Liver (tissue), 3 donors: Measurements from ENCODE around the gene SLC9A3.

Experiments used
- CTCF ChIP-seq: fragments of 150-350 bp; IDR thresholded peaks from 2 replicates; pipeline ENCODE4 v1.5.1; 2017; ENCODE audit warnings: improper control_type of control experiment, low read depth, low read length; ENCODE audit not compliant: missing input control
- FOXA1 ChIP-seq: IDR thresholded peaks from 2 replicates; pipeline ENCODE4 v1.6.1; 2016; ENCODE audit warnings: antibody characterized with exemption
- GABPA ChIP-seq, 2 donors: IDR thresholded peaks in 1 of 2; conservative IDR thresholded peaks in 1 of 2; 2 replicates each; pipeline ENCODE4 v1.6.1; 2016; ENCODE audit warnings: antibody characterized with exemption in 2 of 2, mild to moderate bottlenecking in 1 of 2, moderate library complexity in 1 of 2
- JUND ChIP-seq, 2 donors: IDR thresholded peaks; 2 replicates each; pipeline ENCODE4 v1.6.1; 2016; ENCODE audit warnings: antibody characterized with exemption in 2 of 2
- MAX ChIP-seq: IDR thresholded peaks from 2 replicates; pipeline ENCODE4 v1.6.1; 2016; ENCODE audit warnings: antibody characterized with exemption
- RAD21 ChIP-seq, 2 donors: IDR thresholded peaks; 2 replicates each; pipeline ENCODE4 v1.6.1; 2016; ENCODE audit warnings: antibody characterized with exemption in 2 of 2, mild to moderate bottlenecking in 2 of 2
- REST ChIP-seq: IDR thresholded peaks from 2 replicates; pipeline ENCODE4 v1.6.1; 2016; ENCODE audit warnings: antibody characterized with exemption, mild to moderate bottlenecking
- SP1 ChIP-seq: IDR thresholded peaks from 2 replicates; pipeline ENCODE4 v1.6.1; 2018; ENCODE audit warnings: antibody characterized with exemption, mild to moderate bottlenecking
- TAF1 ChIP-seq: conservative IDR thresholded peaks from 2 replicates; pipeline ENCODE4 v1.6.1; 2016; ENCODE audit warnings: antibody characterized with exemption, mild to moderate bottlenecking
- ZBTB33 ChIP-seq: IDR thresholded peaks from 2 replicates; pipeline ENCODE4 v1.6.1; 2016; ENCODE audit warnings: antibody characterized with exemption
- TF ChIP-seq, protein P1 (sequence below): IDR thresholded peaks from 2 replicates; pipeline ENCODE4 v1.6.1; 2016; ENCODE audit warnings: antibody characterized with exemption
- donor health status: healthy.
- donor health status: healthy.

- no peak for TF ChIP-seq REST
- TF ChIP-seq ZBTB33 = no peak
- no peak for TF ChIP-seq CTCF
- TF ChIP-seq MAX = no peak
- TF ChIP-seq TAF1 = no peak
- TF ChIP-seq, protein P1, sequence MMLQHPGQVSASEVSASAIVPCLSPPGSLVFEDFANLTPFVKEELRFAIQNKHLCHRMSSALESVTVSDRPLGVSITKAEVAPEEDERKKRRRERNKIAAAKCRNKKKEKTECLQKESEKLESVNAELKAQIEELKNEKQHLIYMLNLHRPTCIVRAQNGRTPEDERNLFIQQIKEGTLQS = no peak
- TF ChIP-seq JUND (IDR thresholded peaks at IDR 0.05) = no peak
- no peak for TF ChIP-seq GABPA (IDR thresholded peaks at IDR 0.05 in 1 of 2, conservative IDR thresholded peaks at IDR 0.05 in 1 of 2)
- TF ChIP-seq SP1 = no peak
- TF ChIP-seq FOXA1 = no peak
- no peak for TF ChIP-seq RAD21 (IDR thresholded peaks at IDR 0.05)
These were observed 40.7 kb downstream of the SLC9A3 start for GRCh38 chr5:483434-484140.
